ENCODE data around the gene PAK1IP1. TPM values are rescaled to one million over a fixed set of nuclear protein-coding genes. Genes with fewer than 3 reads are reported as not detected.
"Not testable (repeated sequence)": the region's sequence is repeated elsewhere in the genome, so short reads cannot be mapped to it uniquely, and the experiment has no call there.

PAK1IP1 gene
- total RNA-seq, 2 experiments from 2014 or later, result 34.2 to 35.5 TPM

- intact Hi-C loops (cut with micrococcal nuclease), result no loop called here
- CTCF ChIA-PET, result no interaction called here
- peaks cover 10% of the 10 kb centered on the region for H3K27me3 Mint-ChIP-seq
Measured at GRCh38 chr6:10662207-10662606, 32.6 kb upstream of the PAK1IP1 start.

DNA sequence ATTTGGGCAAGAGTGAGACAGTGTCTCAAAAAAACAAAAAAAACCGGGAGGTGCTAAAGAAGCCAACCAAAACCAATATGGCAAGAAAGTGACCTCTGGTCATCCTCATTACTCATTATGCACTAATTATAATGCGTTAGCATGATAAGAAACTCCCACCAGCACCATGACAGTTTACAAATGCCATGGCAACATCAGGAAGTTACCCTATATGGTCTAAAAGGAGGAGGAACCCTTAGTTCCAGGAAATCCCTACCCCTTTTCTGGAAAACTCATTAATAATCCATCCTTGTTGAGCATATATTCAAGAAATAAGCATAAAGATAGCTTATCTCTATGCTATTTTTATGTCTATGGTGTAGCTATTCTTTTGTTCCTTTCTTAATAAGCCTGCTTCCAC is 32.0 kb upstream of the PAK1IP1 start:
- TF ChIP-seq, protein P1, sequence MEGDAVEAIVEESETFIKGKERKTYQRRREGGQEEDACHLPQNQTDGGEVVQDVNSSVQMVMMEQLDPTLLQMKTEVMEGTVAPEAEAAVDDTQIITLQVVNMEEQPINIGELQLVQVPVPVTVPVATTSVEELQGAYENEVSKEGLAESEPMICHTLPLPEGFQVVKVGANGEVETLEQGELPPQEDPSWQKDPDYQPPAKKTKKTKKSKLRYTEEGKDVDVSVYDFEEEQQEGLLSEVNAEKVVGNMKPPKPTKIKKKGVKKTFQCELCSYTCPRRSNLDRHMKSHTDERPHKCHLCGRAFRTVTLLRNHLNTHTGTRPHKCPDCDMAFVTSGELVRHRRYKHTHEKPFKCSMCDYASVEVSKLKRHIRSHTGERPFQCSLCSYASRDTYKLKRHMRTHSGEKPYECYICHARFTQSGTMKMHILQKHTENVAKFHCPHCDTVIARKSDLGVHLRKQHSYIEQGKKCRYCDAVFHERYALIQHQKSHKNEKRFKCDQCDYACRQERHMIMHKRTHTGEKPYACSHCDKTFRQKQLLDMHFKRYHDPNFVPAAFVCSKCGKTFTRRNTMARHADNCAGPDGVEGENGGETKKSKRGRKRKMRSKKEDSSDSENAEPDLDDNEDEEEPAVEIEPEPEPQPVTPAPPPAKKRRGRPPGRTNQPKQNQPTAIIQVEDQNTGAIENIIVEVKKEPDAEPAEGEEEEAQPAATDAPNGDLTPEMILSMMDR (IDR thresholded peaks at IDR 0.05), result no peak

More at GRCh38 chr6:10662207-10662606, 32.6 kb upstream of the PAK1IP1 start:
- Mint-ChIP-seq H3K36me3 (ENCODE audit: low read depth) (no peaks in the 10 kb centered on the region), H3K4me3 (no peak overlapping the region), H3K9me3 (peaks cover 7% of the 10 kb centered on the region), H3K27ac (no peak overlapping the region), H3K4me1 (ENCODE audit: low read depth) (peaks cover 5% of the 10 kb centered on the region)
- POLR2A ChIA-PET, result no interaction called here
- DNase-seq (no peak), ATAC-seq (no peak)
- TF ChIP-seq, protein P1 (IDR thresholded peaks at IDR 0.05), result no peak

GRCh38 chr6:10665595-10665994 is 29.2 kb upstream of the PAK1IP1 start:
- ATAC-seq; H3K4me3 Mint-ChIP-seq; CTCF ChIA-PET; intact Hi-C loops (cut with micrococcal nuclease); H3K27me3 Mint-ChIP-seq; H3K27ac Mint-ChIP-seq; DNase-seq; H3K36me3 Mint-ChIP-seq (ENCODE audit: low read depth); H3K9me3 Mint-ChIP-seq: not testable (repeated sequence)
- POLR2A ChIA-PET, result interaction anchor here (0.8 kb wide), 1 partner anchor 254 kb away, joined by 4 read pairs; no protein-coding TSS in a partner anchor
- H3K4me1 Mint-ChIP-seq (ENCODE audit: low read depth), result peaks cover 12% of the 10 kb centered on the region

More for the DNA sequence above, 32.0 kb upstream of the PAK1IP1 start:
- ChIA-PET POLR2A (no interaction called here), CTCF (no interaction called here)
- no peak overlapping the region for H3K27ac Mint-ChIP-seq
- peaks cover 7% of the 10 kb centered on the region for H3K9me3 Mint-ChIP-seq
- peaks cover 10% of the 10 kb centered on the region for H3K27me3 Mint-ChIP-seq
- DNase-seq, result no peak
- no peak for ATAC-seq
- H3K4me1 Mint-ChIP-seq (ENCODE audit: low read depth), result peaks cover 10% of the 10 kb centered on the region
- H3K4me3 Mint-ChIP-seq, result no peak overlapping the region
- intact Hi-C loops (cut with micrococcal nuclease), result no loop called here
- no peaks in the 10 kb centered on the region for H3K36me3 Mint-ChIP-seq (ENCODE audit: low read depth)

- no peak for ATAC-seq
- TF ChIP-seq, protein P1 (IDR thresholded peaks at IDR 0.05), result no peak
- no peak for DNase-seq
- H3K27me3 Mint-ChIP-seq, result peaks cover 9% of the 10 kb centered on the region
- POLR2A ChIA-PET, result no interaction called here
- CTCF ChIA-PET, result interaction anchor here (1.3 kb wide), 1 partner anchor 157 kb away, joined by 4 read pairs; no protein-coding TSS in a partner anchor
- H3K4me1 Mint-ChIP-seq (ENCODE audit: low read depth), result peaks cover 12% of the 10 kb centered on the region
- H3K36me3 Mint-ChIP-seq (ENCODE audit: low read depth), result no peaks in the 10 kb centered on the region
- H3K27ac Mint-ChIP-seq, result no peak overlapping the region
- peaks cover 7% of the 10 kb centered on the region for H3K9me3 Mint-ChIP-seq
- no peak overlapping the region for H3K4me3 Mint-ChIP-seq
- intact Hi-C loops (cut with micrococcal nuclease), result no loop called here
Measured at GRCh38 chr6:10668126-10668917, 26.4 kb upstream of the PAK1IP1 start.

- TF ChIP-seq, protein P1 (IDR thresholded peaks at IDR 0.05), result no peak
- intact Hi-C loops (cut with micrococcal nuclease), result no loop called here
- ATAC-seq, result no peak
- Mint-ChIP-seq H3K4me1 (ENCODE audit: low read depth) (peaks cover 3% of the 10 kb centered on the region), H3K36me3 (ENCODE audit: low read depth) (peaks cover 1% of the 10 kb centered on the region), H3K9me3 (no peaks in the 10 kb centered on the region), H3K27me3 (no peaks in the 10 kb centered on the region), H3K4me3 (no peak overlapping the region), H3K27ac (no peak overlapping the region)
- no peak for DNase-seq
- ChIA-PET CTCF (interaction anchor here (1.0 kb wide), 1 partner anchor 198 kb away, joined by 3 read pairs; no protein-coding TSS in a partner anchor), POLR2A (no interaction called here)
Measured at GRCh38 chr6:10676403-10676802, 18.4 kb upstream of the PAK1IP1 start.
